H9 (cell line): Measurements from ENCODE around the gene FNDC3A. TPM values are rescaled to one million over a fixed set of nuclear protein-coding genes. Genes with fewer than 3 reads are reported as not detected.

ENCODE experiments used
- DNase-seq: peaks from one replicate; pipeline ENCODE4 v3.0.0-alpha.2; 2017
- H2AFZ ChIP-seq: one replicate; pipeline ENCODE4 v1.6.1; 2013; ENCODE audit warnings: mild to moderate bottlenecking, low read length, control low read depth, moderate library complexity
- H2AK5ac ChIP-seq: 2 replicates; pipeline ENCODE4 v1.6.1; 2013; ENCODE audit warnings: low read length, control low read depth, mixed read lengths; ENCODE audit not compliant: insufficient read length
- H2BK120ac ChIP-seq: one replicate; pipeline ENCODE4 v1.6.1; 2013; ENCODE audit warnings: low read depth, mild to moderate bottlenecking, low read length, control low read depth, inconsistent platforms; ENCODE audit not compliant: poor library complexity, severe bottlenecking
- H2BK12ac ChIP-seq: 2 replicates; pipeline ENCODE4 v1.6.1; 2013; ENCODE audit warnings: low read length, control low read depth, mixed read lengths, low read depth; ENCODE audit not compliant: insufficient read length
- H2BK15ac ChIP-seq: 2 replicates; pipeline ENCODE4 v1.6.1; 2013; ENCODE audit warnings: low read depth, low read length, control low read depth
- H2BK20ac ChIP-seq: one replicate; pipeline ENCODE4 v1.6.1; 2013; ENCODE audit warnings: low read depth, mild to moderate bottlenecking, low read length, control low read depth, inconsistent platforms; ENCODE audit not compliant: poor library complexity, severe bottlenecking
- H2BK5ac ChIP-seq: 2 replicates; pipeline ENCODE4 v1.6.1; 2013; ENCODE audit warnings: low read length, control low read depth, mixed read lengths; ENCODE audit not compliant: insufficient read length
- H3K14ac ChIP-seq: 2 replicates; pipeline ENCODE4 v1.6.1; 2013; ENCODE audit warnings: low read length, control low read depth; ENCODE audit not compliant: insufficient read depth
- H3K18ac ChIP-seq: 2 replicates; pipeline ENCODE4 v1.6.1; 2013; ENCODE audit warnings: low read depth, mild to moderate bottlenecking, mixed read lengths, low read length, control low read depth; ENCODE audit not compliant: insufficient read length
- H3K23ac ChIP-seq: 2 replicates; pipeline ENCODE4 v1.6.1; 2013; ENCODE audit warnings: low read length, control low read depth, mixed read lengths, low read depth; ENCODE audit not compliant: insufficient read length
- H3K23me2 ChIP-seq: 2 replicates; pipeline ENCODE4 v1.6.1; 2013; ENCODE audit warnings: low read depth, mild to moderate bottlenecking, mixed read lengths, low read length, control low read depth; ENCODE audit not compliant: insufficient read length, poor library complexity, severe bottlenecking
- H3K27ac ChIP-seq: 2 replicates; pipeline ENCODE4 v1.5.1; 2013; ENCODE audit warnings: low read length, control low read depth, mixed read lengths, low read depth; ENCODE audit not compliant: insufficient read length
- H3K27me3 ChIP-seq: 2 replicates; pipeline ENCODE4 v1.6.1; 2013; ENCODE audit warnings: low read length, control low read depth, inconsistent platforms; ENCODE audit not compliant: insufficient read depth
- H3K4ac ChIP-seq: 2 replicates; pipeline ENCODE4 v1.6.1; 2013; ENCODE audit warnings: low read depth, mild to moderate bottlenecking, control low read depth, inconsistent platforms, low read length, moderate library complexity
- H3K4me1 ChIP-seq: 2 replicates; pipeline ENCODE4 v1.6.1; 2013; ENCODE audit warnings: low read length, control low read depth, inconsistent platforms; ENCODE audit not compliant: insufficient read depth
- H3K4me2 ChIP-seq: 2 replicates; pipeline ENCODE4 v1.6.1; 2013; ENCODE audit warnings: low read length, control low read depth, mixed read lengths; ENCODE audit not compliant: insufficient read length, insufficient read depth
- H3K56ac ChIP-seq: 2 replicates; pipeline ENCODE4 v1.6.1; 2013; ENCODE audit warnings: low read depth, mild to moderate bottlenecking, mixed read lengths, low read length, control low read depth; ENCODE audit not compliant: insufficient read length
- H3K79me1 ChIP-seq: 2 replicates; pipeline ENCODE4 v1.6.1; 2013; ENCODE audit warnings: low read depth, mild to moderate bottlenecking, moderate library complexity, low read length, control low read depth, inconsistent platforms; ENCODE audit not compliant: insufficient read depth, poor library complexity, severe bottlenecking
- H3K79me2 ChIP-seq: 2 replicates; pipeline ENCODE4 v1.6.1; 2013; ENCODE audit warnings: low read length, control low read depth, inconsistent platforms; ENCODE audit not compliant: insufficient read depth
- H3K9ac ChIP-seq: 2 replicates; pipeline ENCODE4 v1.6.1; 2013; ENCODE audit warnings: low read length, control low read depth, mixed read lengths; ENCODE audit not compliant: insufficient read length; ENCODE audit errors: extremely low read depth
- H3K9me3 ChIP-seq: one replicate; pipeline ENCODE4 v1.6.1; 2013; ENCODE audit warnings: low read depth, low read length, inconsistent platforms; ENCODE audit not compliant: control insufficient read depth
- H3T11ph ChIP-seq: one replicate; pipeline ENCODE4 v1.6.1; 2013; ENCODE audit warnings: mild to moderate bottlenecking, low read length, control low read depth, inconsistent platforms
- H4K20me1 ChIP-seq: one replicate; pipeline ENCODE4 v1.6.1; 2013; ENCODE audit not compliant: control insufficient read depth, insufficient read length, insufficient read depth
- H4K5ac ChIP-seq: 2 replicates; pipeline ENCODE4 v1.6.1; 2013; ENCODE audit warnings: low read depth, mild to moderate bottlenecking, mixed read lengths, low read length, control low read depth; ENCODE audit not compliant: insufficient read length
- H4K8ac ChIP-seq: replicated peaks from 2 replicates; pipeline ENCODE4 v1.6.1; 2013; ENCODE audit warnings: low read length, control low read depth, mixed read lengths, low read depth; ENCODE audit not compliant: insufficient read length
- H4K91ac ChIP-seq: 2 replicates; pipeline ENCODE4 v1.6.1; 2013; ENCODE audit warnings: low read depth, mild to moderate bottlenecking, moderate library complexity, mixed read lengths, low read length, control low read depth; ENCODE audit not compliant: insufficient read length
- H3K27ac Mint-ChIP-seq, 3 experiments: 2 replicates in 2 of 3; 3 replicates in 1 of 3; pipeline ENCODE4 v1.8.0; 2020 to 2021; ENCODE audit warnings: mixed read lengths in 3 of 3, mild to moderate bottlenecking in 1 of 3, moderate library complexity in 1 of 3
- H3K27me3 Mint-ChIP-seq: 2 replicates; pipeline ENCODE4 v1.8.0; 2021; ENCODE audit warnings: low read depth, mild to moderate bottlenecking, moderate library complexity, mixed read lengths
- H3K36me3 Mint-ChIP-seq, 3 experiments: 2 replicates in 2 of 3; 3 replicates in 1 of 3; pipeline ENCODE4 v1.8.0; 2020 to 2021; ENCODE audit warnings: low read depth in 3 of 3, mixed read lengths in 3 of 3; ENCODE audit not compliant: insufficient read depth in 1 of 3
- H3K4me1 Mint-ChIP-seq, 2 experiments: 2 replicates each; pipeline ENCODE4 v1.8.0; 2020; ENCODE audit warnings: mixed read lengths in 2 of 2
- H3K4me3 Mint-ChIP-seq, 2 experiments: 2 replicates in 1 of 2; 3 replicates in 1 of 2; pipeline ENCODE4 v1.8.0; 2020 to 2021; ENCODE audit warnings: mild to moderate bottlenecking in 2 of 2, mixed read lengths in 2 of 2, moderate library complexity in 1 of 2
- H3K9me3 Mint-ChIP-seq, 2 experiments: 2 replicates in 1 of 2; 3 replicates in 1 of 2; pipeline ENCODE4 v1.8.0; 2020; ENCODE audit warnings: mild to moderate bottlenecking in 2 of 2, mixed read lengths in 2 of 2, moderate library complexity in 1 of 2
- CTCF ChIP-seq: fragments of 200-600 bp; sonication (generic); conservative IDR thresholded peaks from 3 replicates; pipeline ENCODE4 v1.8.0; 2021; ENCODE audit warnings: antibody characterized with exemption, mild to moderate bottlenecking
- WGBS: extraction: QIAGEN DNeasy Blood & Tissue Kit; methylation state at CpG from one replicate; pipeline ENCODE4 v1.1.7; 2013; ENCODE audit warnings: missing lambda C conversion rate, low lambda C conversion rate, mixed read lengths; ENCODE audit not compliant: insufficient read length; ENCODE audit errors: extremely low coverage; 5-methylcytosine and 5-hydroxymethylcytosine counted together
- total RNA-seq: library from RNA; stranded (reverse); gene quantifications from 2 replicates; pipeline ENCODE4 v1.2.1, GENCODE V29; 2021

FNDC3A gene
- total RNA-seq, 1 experiment from 2014 or later, result 27.4 TPM

- H3K9me3 Mint-ChIP-seq, result peaks cover 0 to 5% of the 10 kb centered on the region in 2 experiments; a peak in 2 of 5 replicates
- no peak overlapping the region for H3K4me2 ChIP-seq
Observed at GRCh38 chr13:49221590-49221965, 245.9 kb downstream of the FNDC3A start.

More at GRCh38 chr13:49221590-49221965, 245.9 kb downstream of the FNDC3A start:
- no peak overlapping the region for H2BK20ac ChIP-seq
- Mint-ChIP-seq H3K4me1 (peaks cover 18 to 27% of the 10 kb centered on the region in 2 experiments), H3K27me3 (peaks cover 94% of the 10 kb centered on the region), H3K36me3 (peaks cover 0 to 5% (median 0%) of the 10 kb centered on the region in 3 experiments; a peak in 3 of 7 replicates), H3K4me3 (peak overlapping the region in 1 of 2 experiments; percentile 70; a peak in 3 of 5 replicates), H3K27ac (no peak overlapping the region)
- no peak overlapping the region for H2BK12ac ChIP-seq
- no peak overlapping the region for H2BK120ac ChIP-seq
- no peak for DNase-seq
- H3K9ac ChIP-seq, result no peak overlapping the region
- no peaks in the 10 kb centered on the region for H4K20me1 ChIP-seq
- H3K4me1 ChIP-seq, result no peaks in the 10 kb centered on the region; the same call in 1 of the 2 replicates
- H3K23me2 ChIP-seq, result peaks cover 13% of the 10 kb centered on the region
- no peaks in the 10 kb centered on the region for H3K79me1 ChIP-seq
- H4K8ac ChIP-seq, result no peak overlapping the region
- no peak overlapping the region for H4K91ac ChIP-seq
- no peak overlapping the region for H3T11ph ChIP-seq
- WGBS, result no CpG with 5 or more reads among the region's 4 CpGs
- H3K56ac ChIP-seq, result no peak overlapping the region
- H3K9me3 ChIP-seq, result no peaks in the 10 kb centered on the region
- no peak overlapping the region for H2BK15ac ChIP-seq
- no peak overlapping the region for H3K18ac ChIP-seq
- no peak overlapping the region for H3K27ac ChIP-seq
- no peak for TF ChIP-seq CTCF
- no peak overlapping the region for H2BK5ac ChIP-seq
- no peak overlapping the region for H3K23ac ChIP-seq
- H2AFZ ChIP-seq, result no peak overlapping the region
- H2AK5ac ChIP-seq, result no peak overlapping the region
- no peak overlapping the region for H4K5ac ChIP-seq
- no peak overlapping the region for H3K14ac ChIP-seq
- H3K4ac ChIP-seq, result no peak overlapping the region
- H3K27me3 ChIP-seq, result peaks cover 67% of the 10 kb centered on the region
- no peaks in the 10 kb centered on the region for H3K79me2 ChIP-seq
